ENCODE results near the gene EID2B. TPM values are rescaled to one million over a fixed set of nuclear protein-coding genes. Genes with fewer than 3 reads are reported as not detected.

Gene EID2B
- total RNA-seq, 2 donors from 2014 or later, result 3.0 to 4.6 TPM

DNA sequence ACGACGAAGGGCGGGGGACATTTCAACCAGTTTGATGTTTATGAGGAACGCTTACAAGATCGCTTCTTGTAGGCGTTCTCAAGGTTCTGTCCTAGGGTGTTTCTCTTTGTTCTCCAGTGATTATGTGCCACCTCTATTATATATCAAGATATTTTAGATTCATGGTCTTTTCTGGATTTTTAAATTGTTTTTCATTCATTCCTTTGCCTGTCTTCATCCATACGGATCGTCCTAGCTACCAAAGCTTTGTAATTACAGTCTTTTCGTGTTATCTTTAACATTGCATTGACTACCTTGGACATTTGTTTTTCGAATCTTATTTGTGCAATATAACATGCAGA lies 7.7 kb upstream of the EID2B start:
- Mint-ChIP-seq H3K9me3 (no peaks in the 10 kb centered on the region), H3K36me3 (peaks cover 13 to 14% of the 10 kb centered on the region in 2 donors), H3K27ac (peak overlapping the region; percentile 95 to 97)
- no peak for DNase-seq (ENCODE audit: low spot score in 2 of 2)
- ATAC-seq, result no peak

DNA sequence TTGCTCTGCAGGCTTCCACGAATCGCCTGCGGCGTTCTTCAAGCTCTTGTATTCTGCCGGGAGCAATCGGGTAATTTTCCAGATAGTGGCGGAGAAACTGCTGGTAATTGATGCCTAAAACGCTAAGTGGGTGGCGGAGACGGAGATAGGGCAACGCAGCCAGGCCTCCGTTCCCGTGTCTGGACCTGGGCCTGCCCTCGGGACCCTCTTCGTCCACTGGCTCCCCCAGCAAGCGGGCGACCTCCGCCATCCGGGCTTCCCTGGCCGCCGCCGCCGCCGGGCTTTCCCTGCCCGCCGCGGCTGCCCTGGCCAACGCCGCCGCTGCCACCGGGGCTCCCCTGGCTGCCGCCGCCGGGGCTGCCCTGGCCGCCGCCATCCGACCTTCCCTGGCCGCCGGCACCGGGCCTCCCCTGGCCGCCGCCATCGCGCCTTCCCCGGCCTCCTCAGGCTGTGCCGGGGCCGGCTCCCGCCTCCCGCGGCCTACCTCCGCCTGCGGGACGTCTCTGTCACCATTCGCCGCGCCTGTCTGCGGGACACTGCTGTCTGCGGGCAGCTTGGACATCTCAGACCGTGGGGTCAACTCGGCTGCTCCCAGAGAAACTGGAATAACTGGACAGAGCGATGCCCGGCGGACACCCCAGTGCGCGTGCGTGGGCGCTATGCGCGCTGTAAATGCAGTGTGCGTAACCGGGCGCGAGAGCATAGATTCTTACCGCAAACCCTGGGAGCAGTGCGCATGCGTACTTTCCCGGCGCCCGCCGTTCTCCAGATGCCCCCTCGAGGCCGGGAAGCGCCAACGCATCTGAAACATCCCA lies 7.1 kb upstream of the EID2B start, which contains the start of gene EID2:
TSS of gene EID2 (minus strand) at position 644 of the 815 bp plus-strand sequence. CDS start at position 562, 82 bp downstream.
- DNase-seq (ENCODE audit: low spot score in 2 of 2), result peak; percentile 93 to 95
- peaks cover 13 to 14% of the 10 kb centered on the region in 2 donors for H3K36me3 Mint-ChIP-seq
- peak; percentile 79 to 89 for ATAC-seq
- no peaks in the 10 kb centered on the region for H3K9me3 Mint-ChIP-seq
- H3K27ac Mint-ChIP-seq, result peak within 1 kb of the TSS; percentile 95 to 97

- Mint-ChIP-seq H3K36me3 (peaks cover 13 to 14% of the 10 kb centered on the region in 2 donors), H3K27ac (peak overlapping the region; percentile 92 to 95), H3K9me3 (no peaks in the 10 kb centered on the region)
- ATAC-seq, result peak; percentile 30 to 50
- DNase-seq (ENCODE audit: low spot score in 2 of 2), result no peak
Observed at GRCh38 chr19:39539165-39539517, 6.5 kb upstream of the EID2B start.

DNA sequence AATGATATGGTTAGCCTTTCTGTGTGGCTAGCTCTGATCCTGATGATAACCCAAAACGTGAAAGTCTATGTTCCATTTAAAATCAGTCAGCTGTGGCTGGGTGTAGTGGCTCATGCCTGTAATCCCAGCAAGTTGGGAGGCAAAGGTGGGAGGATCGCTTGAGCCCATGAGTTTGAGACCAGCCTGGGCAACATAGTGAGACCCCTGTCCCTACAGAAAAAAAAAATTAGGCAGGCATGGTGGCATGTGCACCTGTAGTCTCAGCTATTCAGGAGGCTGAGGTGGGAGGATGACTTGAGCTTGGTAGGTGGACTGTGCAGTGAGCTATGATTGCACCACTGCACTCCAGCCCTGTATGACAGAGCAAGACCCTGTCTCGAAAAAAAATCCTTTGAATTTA lies 1.1 kb upstream of the EID2B start:
- no peak for DNase-seq (ENCODE audit: low spot score in 2 of 2)

GRCh38 chr19:39533003-39533512 lies 406 bp upstream of the EID2B start:
- ATAC-seq (peak; percentile 41 to 57), DNase-seq (ENCODE audit: low spot score in 2 of 2) (peak in 1 of 2 donors; percentile 18)
- H3K9me3 Mint-ChIP-seq, result no peaks in the 10 kb centered on the region
- H3K36me3 Mint-ChIP-seq, result peaks cover 2 to 4% of the 10 kb centered on the region in 2 donors
- peak overlapping the region in 1 of 2 donors; percentile 92 for H3K27ac Mint-ChIP-seq

More for the DNA sequence above, 1.1 kb upstream of the EID2B start:
- ATAC-seq, result no peak
- Mint-ChIP-seq H3K36me3 (peaks cover 6 to 8% of the 10 kb centered on the region in 2 donors), H3K9me3 (no peaks in the 10 kb centered on the region), H3K27ac (peak overlapping the region in 1 of 2 donors; percentile 92)

DNA sequence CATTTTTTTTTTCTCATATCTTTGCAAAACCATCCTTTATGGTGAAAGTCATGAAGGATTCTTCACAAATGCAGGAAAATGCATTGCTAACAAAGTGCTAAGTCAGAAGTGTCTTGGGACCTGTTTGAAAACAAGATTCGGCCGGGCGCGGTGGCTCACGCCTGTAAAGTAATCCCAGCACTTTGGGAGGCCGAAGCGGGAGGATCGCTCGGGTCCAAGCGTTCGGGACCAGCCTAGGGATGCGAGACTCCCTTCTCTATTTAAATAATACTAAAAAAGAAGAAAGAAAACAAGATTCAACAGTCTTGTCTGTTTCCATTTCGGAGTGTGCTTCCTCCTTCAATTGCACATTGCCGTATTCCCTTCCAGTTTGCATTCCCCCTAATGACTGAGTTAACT lies 819 bp downstream of the EID2B start:
- Mint-ChIP-seq H3K9me3 (no peaks in the 10 kb centered on the region), H3K36me3 (no peaks in the 10 kb centered on the region), H3K27ac (peak overlapping the region; percentile 91 to 92)
- DNase-seq (ENCODE audit: low spot score in 2 of 2) (no peak), ATAC-seq (no peak)

DNA sequence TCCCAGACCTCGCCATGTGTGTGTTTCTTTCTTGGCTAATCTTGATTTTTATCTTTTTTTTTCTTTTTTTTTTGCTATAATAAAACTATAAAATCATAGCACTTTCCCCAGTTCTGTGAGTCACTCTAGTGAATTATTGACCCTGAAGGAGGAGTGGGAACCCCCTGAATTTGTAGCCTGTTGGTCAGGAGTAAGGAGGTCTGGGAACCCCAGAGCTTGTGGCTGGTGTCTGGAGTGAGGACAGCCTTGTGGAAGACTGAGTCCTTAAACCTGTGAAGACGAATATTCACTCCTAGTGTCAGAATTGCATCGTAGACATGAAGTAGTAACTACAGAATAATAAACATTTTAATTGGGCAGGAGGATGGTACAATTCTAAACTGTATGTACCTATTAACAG lies 7.4 kb downstream of the EID2B start:
- Mint-ChIP-seq H3K36me3 (peaks cover 0 to 4% of the 10 kb centered on the region in 2 donors), H3K9me3 (no peaks in the 10 kb centered on the region), H3K27ac (no peak overlapping the region)
- no peak for ATAC-seq
- no peak for DNase-seq (ENCODE audit: low spot score in 2 of 2)

GRCh38 chr19:39524495-39524894 lies 8.2 kb downstream of the EID2B start:
- Mint-ChIP-seq H3K27ac (no peak overlapping the region), H3K9me3 (no peaks in the 10 kb centered on the region), H3K36me3 (peaks cover 0 to 4% of the 10 kb centered on the region in 2 donors)
- ATAC-seq (peak in 1 of 2 donors; percentile 72), DNase-seq (ENCODE audit: low spot score in 2 of 2) (no peak)

DNA sequence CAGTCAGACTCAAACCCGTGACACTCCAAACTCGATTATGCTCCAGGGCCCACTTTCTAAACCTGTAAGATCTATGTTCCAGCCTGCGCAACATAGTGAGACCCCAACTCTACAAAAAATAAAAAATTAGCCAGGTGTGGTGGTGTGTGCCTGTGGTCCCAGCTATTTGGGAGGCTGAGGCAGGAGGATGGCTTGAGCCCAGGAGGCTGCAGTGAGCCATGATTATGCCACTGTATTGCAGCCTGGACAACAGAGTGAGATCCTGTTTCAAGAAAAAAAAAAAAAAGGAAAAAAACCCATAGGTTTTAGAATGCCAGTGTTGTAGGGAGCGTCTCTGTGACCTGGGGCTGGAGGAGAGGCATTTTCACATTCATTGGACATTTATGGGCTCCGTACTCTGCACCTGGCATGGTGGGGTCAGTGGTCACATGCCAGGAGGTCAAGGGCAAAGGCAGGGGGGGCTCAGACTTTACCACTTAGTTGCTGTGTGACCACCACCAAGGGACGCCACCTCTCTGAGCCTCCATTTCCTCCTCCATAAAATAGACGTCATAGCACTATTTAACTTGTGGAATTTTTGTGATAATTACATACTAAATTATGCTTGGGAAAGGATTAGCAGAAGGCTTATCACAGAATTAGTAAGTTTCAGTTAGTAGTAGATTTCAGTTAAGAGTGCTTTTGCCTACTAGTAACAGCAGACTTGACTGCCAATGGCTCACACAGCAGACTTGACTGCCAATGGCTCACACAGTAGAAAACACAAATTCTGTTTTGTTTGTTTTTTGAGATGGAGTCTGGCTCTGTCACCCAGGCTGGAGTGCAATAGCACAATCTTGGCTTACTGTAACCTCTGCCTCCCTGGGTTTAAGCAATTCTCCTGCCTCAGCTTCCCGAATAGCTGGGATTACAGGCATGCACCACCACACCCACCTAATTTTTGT lies 11.8 kb downstream of the EID2B start:
- ATAC-seq (no peak), DNase-seq (ENCODE audit: low spot score in 2 of 2) (no peak)
- no peaks in the 10 kb centered on the region for H3K9me3 Mint-ChIP-seq
- H3K27ac Mint-ChIP-seq, result no peak overlapping the region
- H3K36me3 Mint-ChIP-seq, result peaks cover 4 to 5% of the 10 kb centered on the region in 2 donors

GRCh38 chr19:39518975-39519374 lies 13.7 kb downstream of the EID2B start:
- no peak for DNase-seq (ENCODE audit: low spot score in 2 of 2)
- peaks cover 0 to 5% of the 10 kb centered on the region in 2 donors for H3K36me3 Mint-ChIP-seq
- H3K9me3 Mint-ChIP-seq, result no peaks in the 10 kb centered on the region
- no peak for ATAC-seq
- no peak overlapping the region for H3K27ac Mint-ChIP-seq

GRCh38 chr19:39518458-39518857 lies 14.2 kb downstream of the EID2B start:
- H3K27ac Mint-ChIP-seq, result no peak overlapping the region
- H3K9me3 Mint-ChIP-seq, result no peaks in the 10 kb centered on the region
- DNase-seq (ENCODE audit: low spot score in 2 of 2) (no peak), ATAC-seq (no peak)
- peaks cover 0 to 5% of the 10 kb centered on the region in 2 donors for H3K36me3 Mint-ChIP-seq

DNA sequence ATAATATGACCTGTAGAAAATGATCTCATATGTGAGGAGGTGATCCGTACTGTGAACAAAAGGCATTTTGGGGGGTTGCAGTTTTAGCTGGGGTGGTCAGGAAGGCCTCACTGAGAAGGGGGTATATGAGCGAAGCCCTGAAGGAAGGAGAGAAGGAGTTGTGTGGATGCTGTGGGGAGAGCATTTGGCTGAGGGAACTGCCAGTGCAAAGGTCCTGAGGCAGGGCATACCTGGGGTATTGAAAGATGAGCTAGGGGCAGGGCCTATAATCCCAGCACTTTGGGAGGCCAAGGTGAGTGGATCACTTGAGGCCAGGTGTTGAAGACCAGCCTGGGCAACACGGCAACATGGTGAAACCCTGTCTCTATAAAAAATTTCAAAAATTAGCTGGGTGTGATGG lies 15.2 kb downstream of the EID2B start:
- ATAC-seq, result no peak

GRCh38 chr19:39516270-39516669 lies 16.4 kb downstream of the EID2B start:
- Mint-ChIP-seq H3K27ac (no peak overlapping the region), H3K36me3 (peaks cover 0 to 5% of the 10 kb centered on the region in 2 donors), H3K9me3 (no peaks in the 10 kb centered on the region)
- ATAC-seq (no peak), DNase-seq (ENCODE audit: low spot score in 2 of 2) (no peak)

More for the DNA sequence above, 15.2 kb downstream of the EID2B start:
- Mint-ChIP-seq H3K9me3 (no peaks in the 10 kb centered on the region), H3K36me3 (peaks cover 0 to 5% of the 10 kb centered on the region in 2 donors), H3K27ac (no peak overlapping the region)
- no peak for DNase-seq (ENCODE audit: low spot score in 2 of 2)

- peaks cover 0 to 5% of the 10 kb centered on the region in 2 donors for H3K36me3 Mint-ChIP-seq
- H3K27ac Mint-ChIP-seq, result no peak overlapping the region
- ATAC-seq (no peak), DNase-seq (ENCODE audit: low spot score in 2 of 2) (no peak)
- no peaks in the 10 kb centered on the region for H3K9me3 Mint-ChIP-seq
Observed at GRCh38 chr19:39515551-39516191, 17.0 kb downstream of the EID2B start.

DNA sequence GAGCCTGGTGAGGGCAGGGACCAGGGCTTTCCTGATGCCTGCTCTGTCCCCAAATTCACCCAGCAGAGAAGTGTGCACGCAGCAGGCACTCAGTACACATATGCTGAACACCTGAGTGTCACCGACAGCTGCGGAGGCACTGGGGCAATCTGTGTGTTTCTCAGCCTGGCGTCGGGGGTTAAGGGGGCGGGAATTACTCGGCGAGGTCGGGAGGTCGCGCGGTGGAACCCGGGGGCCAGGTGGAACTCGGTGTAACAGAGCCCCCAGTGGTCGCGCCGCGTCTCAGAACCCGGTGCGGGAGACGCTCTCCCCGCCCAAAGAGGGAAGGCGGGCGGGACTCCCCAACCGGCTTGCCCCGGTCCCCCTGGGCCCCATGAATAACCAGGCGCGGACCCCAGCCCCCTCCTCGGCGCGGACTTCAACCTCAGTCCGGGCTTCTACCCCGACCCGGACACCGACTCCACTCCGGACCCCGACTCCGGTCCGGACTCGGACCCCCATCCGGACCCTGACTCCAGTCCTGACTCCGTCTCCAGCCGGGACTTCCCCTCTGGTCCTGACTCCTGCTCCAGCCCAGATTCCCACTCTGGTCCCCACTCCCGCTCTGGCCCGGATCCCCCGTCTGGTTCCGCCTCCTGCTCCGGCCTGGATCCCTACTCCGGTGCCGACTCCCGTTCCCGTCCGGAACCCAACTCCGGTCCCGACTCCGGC lies 17.7 kb downstream of the EID2B start, which contains the start of gene SELENOV:
TSS of gene SELENOV (plus strand) at position 300 of the 711 bp plus-strand sequence. CDS start at position 374, 74 bp downstream.
- DNase-seq (ENCODE audit: low spot score in 2 of 2), result no peak
- Mint-ChIP-seq H3K27ac (no peak within 1 kb of the TSS), H3K9me3 (no peaks in the 10 kb centered on the region), H3K36me3 (peaks cover 0 to 5% of the 10 kb centered on the region in 2 donors)
- peak; percentile 26 to 52 for ATAC-seq

- DNase-seq (ENCODE audit: low spot score in 2 of 2) (no peak), ATAC-seq (no peak)
- H3K27ac Mint-ChIP-seq, result no peak overlapping the region
- H3K36me3 Mint-ChIP-seq, result peaks cover 3 to 7% of the 10 kb centered on the region in 2 donors
- H3K9me3 Mint-ChIP-seq, result no peaks in the 10 kb centered on the region
Observed at GRCh38 chr19:39512988-39513387, 19.7 kb downstream of the EID2B start.
